ENCODE results near the gene WWOX. TPM values are rescaled to one million over a fixed set of nuclear protein-coding genes. Genes with fewer than 3 reads are reported as not detected.

Gene WWOX
- total RNA-seq, 1 donor from 2014 or later: 8.9 TPM

GRCh38 chr16:78195797-78196196 lies 96.3 kb downstream of the WWOX start:
- H3K27ac ChIP-seq (replicated peaks): no peak overlapping the region
- intact Hi-C loops (cut with micrococcal nuclease): no loop called here
- TF ChIP-seq CTCF (IDR thresholded peaks at IDR 0.05; ENCODE audit: borderline replicate concordance): no peak
- no peaks in the 10 kb centered on the region for H3K9me3 ChIP-seq (replicated peaks)
- no peak overlapping the region for H3K4me3 ChIP-seq
- no peaks in the 10 kb centered on the region for H3K36me3 ChIP-seq
- no peak for DNase-seq
- H3K27me3 ChIP-seq (ENCODE audit: low read depth): no peaks in the 10 kb centered on the region
- H3K4me1 ChIP-seq: no peaks in the 10 kb centered on the region

GRCh38 chr16:78196502-78196901 lies 97.0 kb downstream of the WWOX start:
- intact Hi-C loops (cut with micrococcal nuclease): no loop called here
- H3K27me3 ChIP-seq (ENCODE audit: low read depth): no peaks in the 10 kb centered on the region
- no peak overlapping the region for H3K27ac ChIP-seq (replicated peaks)
- no peaks in the 10 kb centered on the region for H3K9me3 ChIP-seq (replicated peaks)
- H3K4me3 ChIP-seq: no peak overlapping the region
- H3K36me3 ChIP-seq: no peaks in the 10 kb centered on the region
- no peak for TF ChIP-seq CTCF (IDR thresholded peaks at IDR 0.05; ENCODE audit: borderline replicate concordance)
- H3K4me1 ChIP-seq: no peaks in the 10 kb centered on the region
- no peak for DNase-seq

GRCh38 chr16:78198288-78198687 lies 98.8 kb downstream of the WWOX start:
- no peak for TF ChIP-seq CTCF (IDR thresholded peaks at IDR 0.05; ENCODE audit: borderline replicate concordance)
- intact Hi-C loops (cut with micrococcal nuclease): no loop called here

GRCh38 chr16:78199325-78200022 lies 100.0 kb downstream of the WWOX start:
- Histone ChIP-seq H3K4me3 (no peak overlapping the region), H3K27ac (replicated peaks) (no peak overlapping the region), H3K9me3 (replicated peaks) (no peaks in the 10 kb centered on the region), H3K27me3 (ENCODE audit: low read depth) (no peaks in the 10 kb centered on the region), H3K4me1 (no peaks in the 10 kb centered on the region), H3K36me3 (no peaks in the 10 kb centered on the region)
- TF ChIP-seq CTCF (IDR thresholded peaks at IDR 0.05; ENCODE audit: borderline replicate concordance): no peak
- no peak for DNase-seq
- intact Hi-C loops (cut with micrococcal nuclease): no loop called here

More at GRCh38 chr16:78198288-78198687, 98.8 kb downstream of the WWOX start:
- H3K4me3 ChIP-seq: no peak overlapping the region
- H3K9me3 ChIP-seq (replicated peaks): no peaks in the 10 kb centered on the region
- no peaks in the 10 kb centered on the region for H3K27me3 ChIP-seq (ENCODE audit: low read depth)
- no peak overlapping the region for H3K27ac ChIP-seq (replicated peaks)
- no peaks in the 10 kb centered on the region for H3K36me3 ChIP-seq
- DNase-seq: no peak
- no peaks in the 10 kb centered on the region for H3K4me1 ChIP-seq

GRCh38 chr16:78200023-78200389 lies 100.6 kb downstream of the WWOX start:
- Histone ChIP-seq H3K4me3 (no peak overlapping the region), H3K4me1 (no peaks in the 10 kb centered on the region), H3K27ac (replicated peaks) (no peak overlapping the region), H3K9me3 (replicated peaks) (no peaks in the 10 kb centered on the region), H3K36me3 (no peaks in the 10 kb centered on the region), H3K27me3 (ENCODE audit: low read depth) (no peaks in the 10 kb centered on the region)
- TF ChIP-seq CTCF (IDR thresholded peaks at IDR 0.05; ENCODE audit: borderline replicate concordance): no peak
- no peak for DNase-seq
- intact Hi-C loops (cut with micrococcal nuclease): no loop called here

All from left ventricle myocardium inferior (tissue), 1 donor.